GM12878 (cell line): ENCODE results near the gene TAF4. TPM values are rescaled to one million over a fixed set of nuclear protein-coding genes. Genes with fewer than 3 reads are reported as not detected.

ENCODE experiments used
- ATAC-seq: fragments of 200-7000 bp; cut with Tn5 transposase; 3 replicates; pipeline ENCODE4 v1.9.1; 2020; ENCODE audit warnings: mild to moderate bottlenecking, moderate library complexity
- BruUV-seq: library from RNA; stranded (reverse); fragments of 400-500 nt; replicated peaks from 2 replicates; lab custom pipeline; 2021; lab: Mats Ljungman, UMichigan
- CTCF ChIA-PET: fragments of 300-600 bp; sonication (Branson Sonifier 250); formaldehyde crosslinking; extraction: SDS; loops from one replicate; lab custom pipeline; 2021; ENCODE audit warnings: inconsistent platforms; lab: Yijun Ruan, JAX
- POLR2A ChIA-PET: fragments of 350-600 bp; formaldehyde crosslinking; extraction: SDS; loops from one replicate; lab custom pipeline; 2021; ENCODE audit warnings: inconsistent platforms; lab: Charles Lee
- RAD21 ChIA-PET: fragments of 300-600 bp; sonication (Branson Sonifier 250); formaldehyde crosslinking; loops from one replicate; lab custom pipeline; 2023; ENCODE audit warnings: antibody characterized with exemption; ENCODE audit not compliant: unreplicated experiment; lab: Charles Lee
- SMC1A ChIA-PET: fragments of 300-600 bp; sonication (Branson Sonifier 250); formaldehyde crosslinking; loops from one replicate; lab custom pipeline; 2023; ENCODE audit not compliant: unreplicated experiment, uncharacterized antibody; lab: Charles Lee
- DNase-seq: peaks from one replicate; pipeline ENCODE4 v3.0.0-alpha.2; 2011; ENCODE audit warnings: low read depth, low spot score
- FAIRE-seq: peaks from 3 replicates; lab custom pipeline; 2011; peaks lifted over from hg19 to GRCh38; lab: Jason Lieb, UNC
- H2AFZ ChIP-seq: 2 replicates; pipeline ENCODE4 v1.6.0; 2011; ENCODE audit warnings: low read depth, low read length, control low read depth; ENCODE audit not compliant: control insufficient read depth
- H3K27ac ChIP-seq: 2 replicates; pipeline ENCODE4 v1.5.1; 2011; ENCODE audit warnings: control low read depth; ENCODE audit not compliant: control insufficient read depth, insufficient read depth
- H3K27me3 ChIP-seq, 2 experiments: replicated peaks in 1 of 2; 2 replicates each; pipeline versions ENCODE4 v1.6.0 to v1.6.1; 2011; ENCODE audit warnings: low read length in 1 of 2; ENCODE audit not compliant: control insufficient read depth in 2 of 2, insufficient read depth in 2 of 2
- H3K36me3 ChIP-seq, 2 experiments: 2 replicates each; pipeline ENCODE4 v1.5.1; 2011; ENCODE audit warnings: low read length in 1 of 2; ENCODE audit not compliant: control insufficient read depth in 2 of 2, insufficient read depth in 2 of 2
- H3K4me1 ChIP-seq: 2 replicates; pipeline ENCODE4 v1.6.1; 2011; ENCODE audit warnings: mild to moderate bottlenecking, low read length, moderate library complexity, mixed read lengths; ENCODE audit not compliant: control insufficient read depth, insufficient read depth
- H3K4me2 ChIP-seq: 2 replicates; pipeline ENCODE4 v1.6.0; 2011; ENCODE audit warnings: control low read depth; ENCODE audit not compliant: control insufficient read depth, insufficient read depth
- H3K4me3 ChIP-seq: fragments of 200-600 bp; sonication (generic); 2 replicates; pipeline ENCODE4 v1.5.1; 2016
- H3K79me2 ChIP-seq: 2 replicates; pipeline ENCODE4 v1.6.0; 2011; ENCODE audit warnings: low read length; ENCODE audit not compliant: control insufficient read depth, insufficient read depth
- H3K9ac ChIP-seq: 2 replicates; pipeline ENCODE4 v1.8.0; 2011; ENCODE audit warnings: low read length, control low read depth, mixed read lengths; ENCODE audit not compliant: control insufficient read depth, insufficient read depth
- H3K9me3 ChIP-seq: replicated peaks from 3 replicates; pipeline ENCODE4 v1.5.1; 2011; ENCODE audit warnings: mild to moderate bottlenecking, low read length; ENCODE audit not compliant: control insufficient read depth, insufficient read depth
- H4K20me1 ChIP-seq: 2 replicates; pipeline ENCODE4 v1.6.0; 2011; ENCODE audit not compliant: control insufficient read depth, insufficient read depth
- HCFC1 ChIP-seq: fragments of 150-350 bp; IDR thresholded peaks from 2 replicates; pipeline ENCODE4 v1.6.1; 2014; ENCODE audit warnings: low read length
- IKZF1 ChIP-seq: fragments of 450-650 bp; conservative IDR thresholded peaks from 2 replicates; pipeline ENCODE4 v1.6.1; 2017; ENCODE audit warnings: antibody characterized with exemption, mild to moderate bottlenecking
- JUNB ChIP-seq: IDR thresholded peaks from 2 replicates; pipeline ENCODE4 v1.6.1; 2016; ENCODE audit warnings: antibody characterized with exemption, mild to moderate bottlenecking
- NR2F1 ChIP-seq: fragments of 450-650 bp; conservative IDR thresholded peaks from 2 replicates; pipeline ENCODE4 v1.6.1; 2017; ENCODE audit warnings: mild to moderate bottlenecking
- POLR2A ChIP-seq: IDR thresholded peaks from 2 replicates; pipeline ENCODE4 v1.6.1; 2011; ENCODE audit warnings: low read depth, mild to moderate bottlenecking, low read length
- RCOR1 ChIP-seq: conservative IDR thresholded peaks from 2 replicates; pipeline ENCODE4 v1.6.1; 2012; ENCODE audit warnings: low read depth, low read length, improper control_type of control experiment
- WGBS: methylation state at CpG from one replicate; pipeline ENCODE4 v1.1.6; 2016; ENCODE audit warnings: low lambda C conversion rate; ENCODE audit not compliant: insufficient replicate concordance, insufficient coverage; ENCODE audit errors: missing lambda C conversion rate; 5-methylcytosine and 5-hydroxymethylcytosine counted together
- in situ Hi-C: fragments of 300-500 bp; cut with MboI; formaldehyde crosslinking; loops from 9 replicates; pipeline ENCODE4 v1.14.3; 2018; ENCODE audit warnings: mixed read lengths
- intact Hi-C: fragments of 100-400 bp; cut with micrococcal nuclease; formaldehyde crosslinking; loops from one replicate; pipeline ENCODE4 v1.14.2; 2022; ENCODE audit not compliant: unreplicated experiment
- polyA plus RNA-seq, 11 experiments: library from polyadenylated mRNA; depleted of rRNA in 4 of 11; unstranded in 6 of 11; stranded (reverse) in 5 of 11; fragments of >200 nt; fragmentation: Nextera tagmentation in 4 of 11; fragmentation: Illumina TruSeq in 1 of 11; extraction: Ambion mirVana in 4 of 11; extraction: Trizol in 1 of 11; gene quantifications; 1 replicate in 1 of 11; 2 replicates in 10 of 11; pipeline versions ENCODE4 v1.2.1 to v1.2.3, GENCODE V29; 2011 to 2016; ENCODE audit warnings: inconsistent platforms in 2 of 11, missing spikeins in 2 of 11, low read depth in 1 of 11
- total RNA-seq, 4 experiments: library from RNA; depleted of rRNA in 3 of 4; stranded (reverse); fragments of >200 nt in 3 of 4; fragmentation: Illumina TruSeq in 1 of 4; extraction: Trizol in 1 of 4; gene quantifications; 2 replicates each; pipeline versions ENCODE4 v1.2.1 to v1.2.3, GENCODE V29; 2013 to 2021
- TF ChIP-seq, protein P1 (sequence below): fragments of 450-650 bp; IDR thresholded peaks from 2 replicates; pipeline ENCODE4 v1.6.1; 2017; ENCODE audit warnings: mild to moderate bottlenecking, moderate library complexity
- TF ChIP-seq, protein P2 (sequence below): fragments of 450-650 bp; IDR thresholded peaks from 2 replicates; pipeline ENCODE4 v1.6.1; 2016; ENCODE audit warnings: mild to moderate bottlenecking, moderate library complexity, borderline replicate concordance
- TF ChIP-seq, protein P3 (sequence below): IDR thresholded peaks from 2 replicates; pipeline ENCODE4 v1.6.1; 2012; ENCODE audit warnings: improper control_type of control experiment, low read depth, low read length; ENCODE audit not compliant: insufficient replicate concordance

Gene TAF4
- total and polyA plus RNA-seq, 10 of the 15 experiments (the other 5 are each of a cell fraction or from before 2014, with no cell fraction given) = 0.39 to 16.9 (median 3.4) TPM

DNA sequence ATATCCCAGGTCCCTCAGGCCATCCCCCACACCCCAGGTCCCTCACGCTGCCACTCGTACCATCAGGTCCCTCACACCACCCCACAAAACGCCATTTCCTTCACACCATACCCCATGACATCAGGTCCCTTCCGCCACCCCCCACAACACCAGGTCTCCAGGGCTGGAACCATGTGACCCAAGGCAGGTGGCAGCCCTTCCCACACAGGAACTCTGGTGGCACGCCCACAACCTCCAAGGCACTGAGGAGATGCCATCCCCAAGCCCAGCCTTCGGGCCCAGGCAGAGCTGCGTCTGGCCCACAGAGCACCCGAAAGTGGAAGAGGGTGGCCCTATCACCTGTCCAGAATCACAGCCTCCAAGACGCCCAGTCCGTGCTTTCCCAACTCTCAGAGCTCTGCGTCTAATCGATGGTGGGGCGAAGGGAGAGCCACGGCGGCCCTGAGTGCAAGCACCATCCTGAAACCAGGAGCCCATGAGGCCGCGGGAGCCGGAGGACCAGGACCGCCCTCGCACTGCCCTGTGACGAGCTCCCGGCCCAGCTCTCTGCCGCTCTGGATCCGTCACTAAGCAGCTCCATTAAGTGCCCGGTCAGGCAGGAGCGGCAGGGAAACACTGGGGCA lies 12.7 kb downstream of the TAF4 start (continued):
- TF ChIP-seq, protein P1, sequence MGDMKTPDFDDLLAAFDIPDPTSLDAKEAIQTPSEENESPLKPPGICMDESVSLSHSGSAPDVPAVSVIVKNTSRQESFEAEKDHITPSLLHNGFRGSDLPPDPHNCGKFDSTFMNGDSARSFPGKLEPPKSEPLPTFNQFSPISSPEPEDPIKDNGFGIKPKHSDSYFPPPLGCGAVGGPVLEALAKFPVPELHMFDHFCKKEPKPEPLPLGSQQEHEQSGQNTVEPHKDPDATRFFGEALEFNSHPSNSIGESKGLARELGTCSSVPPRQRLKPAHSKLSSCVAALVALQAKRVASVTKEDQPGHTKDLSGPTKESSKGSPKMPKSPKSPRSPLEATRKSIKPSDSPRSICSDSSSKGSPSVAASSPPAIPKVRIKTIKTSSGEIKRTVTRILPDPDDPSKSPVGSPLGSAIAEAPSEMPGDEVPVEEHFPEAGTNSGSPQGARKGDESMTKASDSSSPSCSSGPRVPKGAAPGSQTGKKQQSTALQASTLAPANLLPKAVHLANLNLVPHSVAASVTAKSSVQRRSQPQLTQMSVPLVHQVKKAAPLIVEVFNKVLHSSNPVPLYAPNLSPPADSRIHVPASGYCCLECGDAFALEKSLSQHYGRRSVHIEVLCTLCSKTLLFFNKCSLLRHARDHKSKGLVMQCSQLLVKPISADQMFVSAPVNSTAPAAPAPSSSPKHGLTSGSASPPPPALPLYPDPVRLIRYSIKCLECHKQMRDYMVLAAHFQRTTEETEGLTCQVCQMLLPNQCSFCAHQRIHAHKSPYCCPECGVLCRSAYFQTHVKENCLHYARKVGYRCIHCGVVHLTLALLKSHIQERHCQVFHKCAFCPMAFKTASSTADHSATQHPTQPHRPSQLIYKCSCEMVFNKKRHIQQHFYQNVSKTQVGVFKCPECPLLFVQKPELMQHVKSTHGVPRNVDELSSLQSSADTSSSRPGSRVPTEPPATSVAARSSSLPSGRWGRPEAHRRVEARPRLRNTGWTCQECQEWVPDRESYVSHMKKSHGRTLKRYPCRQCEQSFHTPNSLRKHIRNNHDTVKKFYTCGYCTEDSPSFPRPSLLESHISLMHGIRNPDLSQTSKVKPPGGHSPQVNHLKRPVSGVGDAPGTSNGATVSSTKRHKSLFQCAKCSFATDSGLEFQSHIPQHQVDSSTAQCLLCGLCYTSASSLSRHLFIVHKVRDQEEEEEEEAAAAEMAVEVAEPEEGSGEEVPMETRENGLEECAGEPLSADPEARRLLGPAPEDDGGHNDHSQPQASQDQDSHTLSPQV = no peak
- TF ChIP-seq IKZF1 = no peak

DNA sequence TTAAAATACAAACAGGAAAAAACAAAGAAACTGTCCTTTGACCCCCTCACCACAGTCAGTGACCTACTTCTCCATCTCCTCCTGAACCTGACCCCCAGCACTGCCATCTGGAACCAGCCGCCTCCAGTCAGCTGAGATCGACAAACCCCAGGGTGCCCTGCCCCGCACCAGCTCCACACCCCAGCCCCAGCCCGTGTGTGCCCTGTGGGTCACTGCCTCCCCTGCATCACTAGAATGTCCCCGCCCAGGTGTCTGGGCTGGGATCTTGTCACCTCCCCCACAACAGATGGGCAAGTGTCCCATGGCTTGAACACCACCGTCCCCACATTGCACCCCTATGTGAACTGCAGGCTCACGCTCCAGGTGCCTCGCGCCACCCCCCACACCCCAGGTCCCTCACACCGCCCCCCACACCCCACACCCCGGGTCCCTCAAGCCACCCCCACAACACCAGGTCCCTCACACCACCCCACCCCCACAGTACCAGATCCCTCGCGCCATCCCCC lies 13.3 kb downstream of the TAF4 start:
- BruUV-seq = no TSS peak
- 100% methylated on average over 6 of the region's 13 CpGs for WGBS
- Histone ChIP-seq H2AFZ (no peak overlapping the region), H3K27me3 (no peaks in the 10 kb centered on the region), H3K4me2 (no peak overlapping the region), H3K27ac (no peak overlapping the region), H3K9ac (no peak overlapping the region), H3K4me1 (no peaks in the 10 kb centered on the region), H4K20me1 (no peaks in the 10 kb centered on the region), H3K4me3 (no peak overlapping the region), H3K79me2 (peaks cover 9% of the 10 kb centered on the region), H3K36me3 (peaks cover 0 to 6% of the 10 kb centered on the region in 2 experiments; a peak in 2 of 4 replicates), H3K9me3 (no peaks in the 10 kb centered on the region; the same call in 2 of the 3 replicates)
- POLR2A ChIA-PET = no interaction called here
- SMC1A ChIA-PET = no interaction called here
- FAIRE-seq (no peak), DNase-seq (no peak), ATAC-seq (no peak)
- RAD21 ChIA-PET = no interaction called here
- intact Hi-C loops = no loop called here
- in situ Hi-C loops = no loop called here
- CTCF ChIA-PET = no interaction called here
- TF ChIP-seq NR2F1 = no peak
- TF ChIP-seq, protein P2, sequence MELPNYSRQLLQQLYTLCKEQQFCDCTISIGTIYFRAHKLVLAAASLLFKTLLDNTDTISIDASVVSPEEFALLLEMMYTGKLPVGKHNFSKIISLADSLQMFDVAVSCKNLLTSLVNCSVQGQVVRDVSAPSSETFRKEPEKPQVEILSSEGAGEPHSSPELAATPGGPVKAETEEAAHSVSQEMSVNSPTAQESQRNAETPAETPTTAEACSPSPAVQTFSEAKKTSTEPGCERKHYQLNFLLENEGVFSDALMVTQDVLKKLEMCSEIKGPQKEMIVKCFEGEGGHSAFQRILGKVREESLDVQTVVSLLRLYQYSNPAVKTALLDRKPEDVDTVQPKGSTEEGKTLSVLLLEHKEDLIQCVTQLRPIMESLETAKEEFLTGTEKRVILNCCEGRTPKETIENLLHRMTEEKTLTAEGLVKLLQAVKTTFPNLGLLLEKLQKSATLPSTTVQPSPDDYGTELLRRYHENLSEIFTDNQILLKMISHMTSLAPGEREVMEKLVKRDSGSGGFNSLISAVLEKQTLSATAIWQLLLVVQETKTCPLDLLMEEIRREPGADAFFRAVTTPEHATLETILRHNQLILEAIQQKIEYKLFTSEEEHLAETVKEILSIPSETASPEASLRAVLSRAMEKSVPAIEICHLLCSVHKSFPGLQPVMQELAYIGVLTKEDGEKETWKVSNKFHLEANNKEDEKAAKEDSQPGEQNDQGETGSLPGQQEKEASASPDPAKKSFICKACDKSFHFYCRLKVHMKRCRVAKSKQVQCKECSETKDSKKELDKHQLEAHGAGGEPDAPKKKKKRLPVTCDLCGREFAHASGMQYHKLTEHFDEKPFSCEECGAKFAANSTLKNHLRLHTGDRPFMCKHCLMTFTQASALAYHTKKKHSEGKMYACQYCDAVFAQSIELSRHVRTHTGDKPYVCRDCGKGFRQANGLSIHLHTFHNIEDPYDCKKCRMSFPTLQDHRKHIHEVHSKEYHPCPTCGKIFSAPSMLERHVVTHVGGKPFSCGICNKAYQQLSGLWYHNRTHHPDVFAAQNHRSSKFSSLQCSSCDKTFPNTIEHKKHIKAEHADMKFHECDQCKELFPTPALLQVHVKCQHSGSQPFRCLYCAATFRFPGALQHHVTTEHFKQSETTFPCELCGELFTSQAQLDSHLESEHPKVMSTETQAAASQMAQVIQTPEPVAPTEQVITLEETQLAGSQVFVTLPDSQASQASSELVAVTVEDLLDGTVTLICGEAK = no peak
- TF ChIP-seq RCOR1 = no peak
- TF ChIP-seq POLR2A = no peak
- TF ChIP-seq, protein P3, sequence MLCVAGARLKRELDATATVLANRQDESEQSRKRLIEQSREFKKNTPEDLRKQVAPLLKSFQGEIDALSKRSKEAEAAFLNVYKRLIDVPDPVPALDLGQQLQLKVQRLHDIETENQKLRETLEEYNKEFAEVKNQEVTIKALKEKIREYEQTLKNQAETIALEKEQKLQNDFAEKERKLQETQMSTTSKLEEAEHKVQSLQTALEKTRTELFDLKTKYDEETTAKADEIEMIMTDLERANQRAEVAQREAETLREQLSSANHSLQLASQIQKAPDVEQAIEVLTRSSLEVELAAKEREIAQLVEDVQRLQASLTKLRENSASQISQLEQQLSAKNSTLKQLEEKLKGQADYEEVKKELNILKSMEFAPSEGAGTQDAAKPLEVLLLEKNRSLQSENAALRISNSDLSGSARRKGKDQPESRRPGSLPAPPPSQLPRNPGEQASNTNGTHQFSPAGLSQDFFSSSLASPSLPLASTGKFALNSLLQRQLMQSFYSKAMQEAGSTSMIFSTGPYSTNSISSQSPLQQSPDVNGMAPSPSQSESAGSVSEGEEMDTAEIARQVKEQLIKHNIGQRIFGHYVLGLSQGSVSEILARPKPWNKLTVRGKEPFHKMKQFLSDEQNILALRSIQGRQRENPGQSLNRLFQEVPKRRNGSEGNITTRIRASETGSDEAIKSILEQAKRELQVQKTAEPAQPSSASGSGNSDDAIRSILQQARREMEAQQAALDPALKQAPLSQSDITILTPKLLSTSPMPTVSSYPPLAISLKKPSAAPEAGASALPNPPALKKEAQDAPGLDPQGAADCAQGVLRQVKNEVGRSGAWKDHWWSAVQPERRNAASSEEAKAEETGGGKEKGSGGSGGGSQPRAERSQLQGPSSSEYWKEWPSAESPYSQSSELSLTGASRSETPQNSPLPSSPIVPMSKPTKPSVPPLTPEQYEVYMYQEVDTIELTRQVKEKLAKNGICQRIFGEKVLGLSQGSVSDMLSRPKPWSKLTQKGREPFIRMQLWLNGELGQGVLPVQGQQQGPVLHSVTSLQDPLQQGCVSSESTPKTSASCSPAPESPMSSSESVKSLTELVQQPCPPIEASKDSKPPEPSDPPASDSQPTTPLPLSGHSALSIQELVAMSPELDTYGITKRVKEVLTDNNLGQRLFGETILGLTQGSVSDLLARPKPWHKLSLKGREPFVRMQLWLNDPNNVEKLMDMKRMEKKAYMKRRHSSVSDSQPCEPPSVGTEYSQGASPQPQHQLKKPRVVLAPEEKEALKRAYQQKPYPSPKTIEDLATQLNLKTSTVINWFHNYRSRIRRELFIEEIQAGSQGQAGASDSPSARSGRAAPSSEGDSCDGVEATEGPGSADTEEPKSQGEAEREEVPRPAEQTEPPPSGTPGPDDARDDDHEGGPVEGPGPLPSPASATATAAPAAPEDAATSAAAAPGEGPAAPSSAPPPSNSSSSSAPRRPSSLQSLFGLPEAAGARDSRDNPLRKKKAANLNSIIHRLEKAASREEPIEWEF = no peak
- no peak for TF ChIP-seq HCFC1
- TF ChIP-seq JUNB = no peak
